Spleen (tissue), 11 donors: ENCODE results near the gene GNAS-AS1. TPM values are rescaled to one million over a fixed set of nuclear protein-coding genes. Genes with fewer than 3 reads are reported as not detected.
A peak's percentile ranks its signal among the peaks of the same experiment; 100 is the strongest.

ENCODE experiments used
- DNase-seq: peaks from one replicate; pipeline ENCODE4 v3.0.0-alpha.2; 2020
- H3K27ac ChIP-seq, 8 donors: fragments of 200-600 bp; sonication (generic) in 7 of 8; 1 replicate in 4 of 8; 2 replicates in 4 of 8; pipeline versions ENCODE4 v1.5.0 to v1.8.0; 2016 to 2021; ENCODE audit warnings: inconsistent platforms in 4 of 8, mild to moderate bottlenecking in 4 of 8, moderate library complexity in 1 of 8
- H3K27me3 ChIP-seq, 7 donors: fragments of 200-600 bp; sonication (generic) in 6 of 7; replicated peaks in 1 of 7; 1 replicate in 4 of 7; 2 replicates in 3 of 7; pipeline versions ENCODE4 v1.5.0 to v1.8.0; 2016 to 2021; ENCODE audit warnings: inconsistent platforms in 3 of 7, mild to moderate bottlenecking in 1 of 7
- H3K36me3 ChIP-seq, 6 donors: fragments of 200-600 bp; sonication (generic) in 5 of 6; 1 replicate in 4 of 6; 2 replicates in 2 of 6; pipeline versions ENCODE4 v1.5.0 to v1.8.0; 2016 to 2021; ENCODE audit warnings: inconsistent platforms in 2 of 6
- H3K4me1 ChIP-seq, 6 donors: fragments of 200-600 bp; sonication (generic) in 5 of 6; 1 replicate in 3 of 6; 2 replicates in 3 of 6; pipeline versions ENCODE4 v1.5.0 to v1.8.0; 2016 to 2021; ENCODE audit warnings: inconsistent platforms in 3 of 6
- H3K4me3 ChIP-seq, 8 donors: fragments of 200-600 bp; sonication (generic) in 7 of 8; 1 replicate in 4 of 8; 2 replicates in 4 of 8; pipeline versions ENCODE4 v1.5.0 to v1.8.0; 2016 to 2021; ENCODE audit warnings: inconsistent platforms in 4 of 8, mild to moderate bottlenecking in 4 of 8, moderate library complexity in 2 of 8
- H3K9me3 ChIP-seq, 8 donors: fragments of 200-600 bp; sonication (generic) in 7 of 8; 1 replicate in 4 of 8; 2 replicates in 4 of 8; pipeline versions ENCODE4 v1.5.0 to v1.8.0; 2016 to 2021; ENCODE audit warnings: inconsistent platforms in 4 of 8
- POLR2A ChIP-seq, 3 donors: fragments of 450-650 bp; IDR thresholded peaks; one replicate each; pipeline ENCODE4 v1.5.1; 2017; ENCODE audit warnings: antibody characterized with exemption in 3 of 3, mild to moderate bottlenecking in 1 of 3
- POLR2AphosphoS5 ChIP-seq, 3 donors: sonication (generic); formaldehyde crosslinking; IDR thresholded peaks; one replicate each; pipeline ENCODE4 v1.5.1; 2017; ENCODE audit warnings: antibody characterized with exemption in 3 of 3
- WGBS, 5 donors: extraction: QIAGEN DNeasy Blood & Tissue Kit in 3 of 5; methylation state at CpG; one replicate each; pipeline versions ENCODE4 v1.1.5 to v1.1.7; 2013 to 2018; 5-methylcytosine and 5-hydroxymethylcytosine counted together
- intact Hi-C: fragments of 100-400 bp; cut with DNase I; formaldehyde crosslinking; loops from one replicate; pipeline ENCODE4 v1.15.0; 2023; ENCODE audit warnings: low total_unique reads
- microRNA-seq, 3 donors: library from miRNA; unstranded; fragments of <30 nt; microRNA quantifications; one replicate each; pipeline versions ENCODE4 to v1.1.0, GENCODE V29; 2019 to 2020
- polyA plus RNA-seq, 3 donors: library from polyadenylated mRNA; stranded (reverse); fragments of 200-250 nt; gene quantifications; one replicate each; pipeline ENCODE4 v1.2.1, GENCODE V29; 2013
- small RNA-seq, 4 donors: library from RNA; depleted of rRNA; stranded (forward); fragments of <200 nt; gene quantifications; one replicate each; pipeline ENCODE3, GENCODE V24; 2016
- total RNA-seq, 7 donors: library from RNA; depleted of rRNA in 3 of 7; stranded (reverse); fragments of >200 nt in 3 of 7; fragmentation: NEBNext Ultra II Directional in 4 of 7; extraction: Animal tissue kit (Norgen Biotek cat#: 25700) in 4 of 7; gene quantifications; one replicate each; pipeline versions ENCODE4 v1.1.0 to v1.2.1, GENCODE V29; 2016 to 2021
- TF ChIP-seq, protein P1 (sequence below), 11 experiments: fragments of 200-600 bp in 7 of 11; fragments of 450-650 bp in 4 of 11; sonication (generic) in 4 of 11; IDR thresholded peaks in 8 of 11; conservative IDR thresholded peaks in 3 of 11; 1 replicate in 7 of 11; 2 replicates in 4 of 11; pipeline versions ENCODE4 v1.4.0 to v1.8.0; 2016 to 2021; ENCODE audit warnings: antibody characterized with exemption in 11 of 11, inconsistent platforms in 4 of 11, mild to moderate bottlenecking in 1 of 11
- donor health status: healthy with polysubstance abuse.
- donor health status: DM: no; HTN: no; CAD: no; lungs with moderate emphysema.
- donor health status: DM: no; HTN: no; CAD: no.
- donor health status: Bipolar disorder and iron deficiency.
- donor health status: healthy.
- donor health status: DM: no; HTN: no; CAD: no.
- donor health status: DM: yes; HTN: yes; CAD: no.

The GNAS-AS1 gene
- total and polyA plus RNA-seq, 10 donors: 0.18 to 1.1 (median 0.45) TPM; not detected in 2

DNA sequence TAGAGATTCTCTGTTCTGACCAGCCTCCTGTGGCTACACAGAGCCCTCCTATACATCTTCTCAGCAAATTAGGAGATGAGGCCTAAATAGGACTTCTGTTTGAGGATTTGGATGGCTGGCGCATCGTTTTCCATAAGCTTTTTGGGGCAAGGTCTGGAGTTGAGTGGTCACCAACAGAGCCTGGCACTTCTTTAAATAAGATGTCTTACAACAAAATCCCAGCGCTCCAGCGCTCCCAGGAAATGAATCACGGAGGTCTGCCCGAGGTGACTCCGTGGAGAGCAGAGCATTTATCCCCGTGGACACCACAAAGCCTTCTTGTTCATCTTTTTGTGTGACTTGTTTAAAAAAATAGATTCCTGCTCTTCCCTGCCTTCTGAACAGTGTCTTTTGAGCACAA is 75.3 kb downstream of the GNAS-AS1 start:
- peak; percentile 34 for DNase-seq
- H3K36me3 ChIP-seq: no peaks in the 10 kb centered on the region

DNA sequence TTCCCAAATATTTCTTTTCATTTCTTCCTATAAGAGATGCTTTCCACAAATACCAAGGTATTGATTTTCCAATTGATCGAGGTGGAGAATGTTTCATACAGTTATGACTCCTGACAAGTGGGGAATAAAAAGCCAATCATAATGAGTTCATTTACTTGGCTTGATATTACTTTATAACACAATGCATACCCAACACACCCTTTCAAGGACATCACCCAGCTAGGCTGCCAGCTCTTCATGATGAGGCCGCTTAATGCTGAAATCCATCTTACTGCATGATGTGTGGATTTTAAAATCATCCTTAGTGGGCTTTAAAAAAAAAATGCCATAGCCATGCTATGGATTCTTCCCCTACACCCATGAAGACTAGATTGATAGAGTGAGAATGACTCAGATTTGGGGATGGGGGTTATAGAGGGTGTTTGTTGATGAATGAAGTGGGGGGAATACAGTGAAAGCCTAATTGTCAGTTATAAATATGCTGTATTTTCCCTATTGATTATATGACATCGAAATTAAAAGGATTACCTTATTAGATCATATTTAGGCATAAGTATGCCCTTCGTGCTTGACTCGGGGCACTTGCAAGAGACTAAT is 75.9 kb downstream of the GNAS-AS1 start:
- Histone ChIP-seq H3K27me3 (peaks cover 0 to 24% (median 0%) of the 10 kb centered on the region in 7 donors), H3K36me3 (no peaks in the 10 kb centered on the region), H3K9me3 (no peaks in the 10 kb centered on the region), H3K4me3 (no peak overlapping the region), H3K4me1 (no peaks in the 10 kb centered on the region), H3K27ac (no peak overlapping the region)
- DNase-seq: no peak
- intact Hi-C loops: no loop called here
- TF ChIP-seq POLR2A (IDR thresholded peaks at IDR 0.05) (no peak), POLR2AphosphoS5 (IDR thresholded peaks at IDR 0.05) (no peak)
- TF ChIP-seq, protein P1, sequence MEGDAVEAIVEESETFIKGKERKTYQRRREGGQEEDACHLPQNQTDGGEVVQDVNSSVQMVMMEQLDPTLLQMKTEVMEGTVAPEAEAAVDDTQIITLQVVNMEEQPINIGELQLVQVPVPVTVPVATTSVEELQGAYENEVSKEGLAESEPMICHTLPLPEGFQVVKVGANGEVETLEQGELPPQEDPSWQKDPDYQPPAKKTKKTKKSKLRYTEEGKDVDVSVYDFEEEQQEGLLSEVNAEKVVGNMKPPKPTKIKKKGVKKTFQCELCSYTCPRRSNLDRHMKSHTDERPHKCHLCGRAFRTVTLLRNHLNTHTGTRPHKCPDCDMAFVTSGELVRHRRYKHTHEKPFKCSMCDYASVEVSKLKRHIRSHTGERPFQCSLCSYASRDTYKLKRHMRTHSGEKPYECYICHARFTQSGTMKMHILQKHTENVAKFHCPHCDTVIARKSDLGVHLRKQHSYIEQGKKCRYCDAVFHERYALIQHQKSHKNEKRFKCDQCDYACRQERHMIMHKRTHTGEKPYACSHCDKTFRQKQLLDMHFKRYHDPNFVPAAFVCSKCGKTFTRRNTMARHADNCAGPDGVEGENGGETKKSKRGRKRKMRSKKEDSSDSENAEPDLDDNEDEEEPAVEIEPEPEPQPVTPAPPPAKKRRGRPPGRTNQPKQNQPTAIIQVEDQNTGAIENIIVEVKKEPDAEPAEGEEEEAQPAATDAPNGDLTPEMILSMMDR (IDR thresholded peaks at IDR 0.05 in 8 of 11, conservative IDR thresholded peaks at IDR 0.05 in 3 of 11): no peak
- WGBS, 5 donors: 80 to 93% (median 86%) methylated on average over 5 of the region's 5 CpGs

More for the DNA sequence above, 75.3 kb downstream of the GNAS-AS1 start:
- no peak overlapping the region for H3K27ac ChIP-seq
- H3K9me3 ChIP-seq: no peaks in the 10 kb centered on the region
- H3K27me3 ChIP-seq: peaks cover 0 to 20% (median 0%) of the 10 kb centered on the region in 7 donors
- WGBS, 5 donors: 86 to 91% (median 89%) methylated on average over 8 of the region's 8 CpGs
- H3K4me3 ChIP-seq: no peak overlapping the region
- TF ChIP-seq POLR2A (IDR thresholded peaks at IDR 0.05): no peak
- TF ChIP-seq, protein P1 (IDR thresholded peaks at IDR 0.05 in 8 of 11, conservative IDR thresholded peaks at IDR 0.05 in 3 of 11): no peak
- no peak for TF ChIP-seq POLR2AphosphoS5 (IDR thresholded peaks at IDR 0.05)
- intact Hi-C loops: no loop called here
- no peaks in the 10 kb centered on the region for H3K4me1 ChIP-seq

DNA sequence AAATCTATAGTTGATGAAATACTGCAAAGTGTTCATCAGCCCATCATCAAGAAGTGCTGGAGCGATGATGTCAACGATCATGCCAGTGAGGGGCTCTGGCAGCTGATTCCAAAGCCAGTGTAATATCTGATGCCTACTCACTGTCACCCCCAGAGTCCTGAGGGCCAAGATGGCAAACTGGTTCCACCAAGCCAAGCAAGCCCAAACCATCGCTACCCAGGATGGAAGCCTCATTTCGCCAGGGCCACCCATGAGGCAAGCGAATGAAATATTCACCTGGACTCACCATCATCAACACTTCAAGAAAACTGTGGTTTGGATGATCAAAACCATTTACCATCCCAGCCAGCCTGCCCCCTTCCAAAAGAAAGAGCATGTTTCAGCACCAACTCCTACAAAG is 76.5 kb downstream of the GNAS-AS1 start:
- H3K4me1 ChIP-seq: no peaks in the 10 kb centered on the region
- peaks cover 0 to 30% (median 0%) of the 10 kb centered on the region in 7 donors for H3K27me3 ChIP-seq
- intact Hi-C loops: no loop called here
- WGBS, 5 donors: 92 to 98% (median 94%) methylated on average over 5 of the region's 5 CpGs
- peak; percentile 20 for DNase-seq
- no peaks in the 10 kb centered on the region for H3K9me3 ChIP-seq
- no peak overlapping the region for H3K27ac ChIP-seq
- no peak for TF ChIP-seq POLR2A (IDR thresholded peaks at IDR 0.05)
- no peak for TF ChIP-seq POLR2AphosphoS5 (IDR thresholded peaks at IDR 0.05)
- TF ChIP-seq, protein P1 (IDR thresholded peaks at IDR 0.05 in 8 of 11, conservative IDR thresholded peaks at IDR 0.05 in 3 of 11): no peak
- no peaks in the 10 kb centered on the region for H3K36me3 ChIP-seq
- no peak overlapping the region for H3K4me3 ChIP-seq

DNA sequence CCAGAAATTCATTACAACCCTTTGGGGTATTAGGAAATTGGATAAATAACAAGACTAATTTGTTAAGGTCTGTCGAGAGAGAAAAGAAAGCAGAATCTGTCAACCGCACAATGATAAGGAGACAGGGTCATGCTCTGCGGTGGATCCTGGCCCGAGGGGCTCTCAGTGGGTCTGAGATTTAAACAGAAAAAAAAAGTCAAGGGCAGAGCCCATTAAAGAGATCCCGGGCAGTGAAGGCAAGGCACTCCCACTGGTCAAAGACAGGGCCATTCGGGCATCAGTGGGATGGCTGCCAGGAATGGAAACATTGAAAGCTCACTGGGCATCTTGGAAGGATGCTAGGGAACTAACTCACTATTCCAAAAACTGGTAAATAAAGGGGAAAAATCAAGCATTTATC is 77.9 kb downstream of the GNAS-AS1 start:
- no peaks in the 10 kb centered on the region for H3K36me3 ChIP-seq
- intact Hi-C loops: no loop called here
- no peaks in the 10 kb centered on the region for H3K4me1 ChIP-seq
- no peak overlapping the region for H3K4me3 ChIP-seq
- TF ChIP-seq POLR2A (IDR thresholded peaks at IDR 0.05): no peak
- no peak for TF ChIP-seq POLR2AphosphoS5 (IDR thresholded peaks at IDR 0.05)
- TF ChIP-seq, protein P1 (IDR thresholded peaks at IDR 0.05 in 8 of 11, conservative IDR thresholded peaks at IDR 0.05 in 3 of 11): no peak
- H3K9me3 ChIP-seq: no peaks in the 10 kb centered on the region
- peaks cover 0 to 38% (median 0%) of the 10 kb centered on the region in 7 donors for H3K27me3 ChIP-seq
- H3K27ac ChIP-seq: no peak overlapping the region
- peak; percentile 27 for DNase-seq
- 60 to 72% (median 70%) methylated on average over 6 of the region's 6 CpGs for WGBS, 5 donors

Small RNAs within 50 kb of the gene (microRNA-seq; reads per million reads assigned to microRNA genes)
- 0 reads per million in 3 donors for gene MIR298

Small RNAs within 50 kb of the gene (small RNA-seq; reads per million reads assigned to genes)
- 0 reads per million in 4 donors for gene MIR298
- gene RF02127: 0 reads per million in 4 donors
- gene RF02128: 0 reads per million in 4 donors
- 0 reads per million in 4 donors for gene RF02130
- 0 reads per million in 4 donors for gene RF02131

Other genes with a start within 250 kb of the GNAS-AS1 start
- gene STX16, start 199.6 kb downstream of the GNAS-AS1 start, total RNA-seq: 100 to 1,000 TPM in 1 of 7 donors, 10 to 100 TPM in 6; 62.6 to 105 (median 83.6) TPM
- gene STX16, start 199.6 kb downstream of the GNAS-AS1 start, polyA plus RNA-seq: 10 to 100 TPM; 34.4 to 47.3 (median 43.5) TPM
- 10 to 100 TPM; 31.7 to 61.7 (median 56.4) TPM for gene NPEPL1, start 158.1 kb downstream of the GNAS-AS1 start, total RNA-seq
- 10 to 100 TPM; 19.3 to 56.7 (median 50.6) TPM for gene NPEPL1, start 158.1 kb downstream of the GNAS-AS1 start, polyA plus RNA-seq
- gene GNAS, start 1.8 kb upstream of the GNAS-AS1 start, total RNA-seq: 100 to 1,000 TPM; 745 to 849 (median 769) TPM
- 100 to 1,000 TPM; 722 to 854 (median 771) TPM for gene GNAS, start 1.8 kb upstream of the GNAS-AS1 start, polyA plus RNA-seq
- gene NELFCD, start 130.4 kb upstream of the GNAS-AS1 start, total RNA-seq: 10 to 100 TPM; 56.1 to 78.3 (median 61.1) TPM
- gene NELFCD, start 130.4 kb upstream of the GNAS-AS1 start, polyA plus RNA-seq: 10 to 100 TPM; 38.4 to 58.3 (median 56.9) TPM
- 100 to 1,000 TPM; 198 to 286 (median 238) TPM for gene CTSZ, start 156.4 kb upstream of the GNAS-AS1 start, total RNA-seq
- gene CTSZ, start 156.4 kb upstream of the GNAS-AS1 start, polyA plus RNA-seq: 100 to 1,000 TPM; 202 to 276 (median 223) TPM
- gene TUBB1, start 168.5 kb upstream of the GNAS-AS1 start, total RNA-seq: 10 to 100 TPM; 15.1 to 34.3 (median 26.6) TPM
- gene TUBB1, start 168.5 kb upstream of the GNAS-AS1 start, polyA plus RNA-seq: 1 to 10 TPM in 1 of 3 donors, under 1 TPM in 2; 0.63 to 1.6 (median 0.93) TPM
- 10 to 100 TPM; 24.2 to 67.9 (median 63.4) TPM for gene ATP5F1E, start 181.4 kb upstream of the GNAS-AS1 start, total RNA-seq
- 10 to 100 TPM; 59.8 to 71.1 (median 69.1) TPM for gene ATP5F1E, start 181.4 kb upstream of the GNAS-AS1 start, polyA plus RNA-seq
- gene PRELID3B, start 191.9 kb upstream of the GNAS-AS1 start, total RNA-seq: 10 to 100 TPM; 39.3 to 46.8 (median 41.3) TPM
- gene PRELID3B, start 191.9 kb upstream of the GNAS-AS1 start, polyA plus RNA-seq: 10 to 100 TPM; 20.6 to 26.8 (median 25.3) TPM